Measurements from ENCODE around the gene CARD11. TPM values are rescaled to one million over a fixed set of nuclear protein-coding genes. Genes with fewer than 3 reads are reported as not detected.

The CARD11 gene
- total RNA-seq, 1 donor from 2014 or later = 3.9 TPM

DNA sequence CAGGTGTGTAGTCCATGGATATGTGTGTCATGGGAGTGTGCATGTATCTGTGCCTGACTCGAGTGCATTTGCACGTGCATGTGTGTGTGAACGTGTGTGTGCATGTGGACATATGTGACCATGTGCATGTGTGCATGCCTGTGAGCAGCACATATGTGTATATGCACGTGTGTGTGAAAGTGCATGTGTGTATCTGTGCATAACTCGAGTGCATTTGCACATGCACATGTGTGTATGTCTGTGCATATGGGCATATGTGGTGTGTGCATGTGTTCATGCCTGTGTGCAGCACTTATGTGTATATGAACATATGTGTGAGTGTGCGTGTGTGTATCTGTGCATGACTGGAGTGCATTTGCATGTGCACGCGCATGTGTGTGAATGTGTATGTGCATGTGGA lies 164.3 kb downstream of the CARD11 start:
- ATAC-seq = no peak
- no peak for DNase-seq (ENCODE audit: low spot score)
- intact Hi-C loops (cut with DNase I) = no loop called here

DNA sequence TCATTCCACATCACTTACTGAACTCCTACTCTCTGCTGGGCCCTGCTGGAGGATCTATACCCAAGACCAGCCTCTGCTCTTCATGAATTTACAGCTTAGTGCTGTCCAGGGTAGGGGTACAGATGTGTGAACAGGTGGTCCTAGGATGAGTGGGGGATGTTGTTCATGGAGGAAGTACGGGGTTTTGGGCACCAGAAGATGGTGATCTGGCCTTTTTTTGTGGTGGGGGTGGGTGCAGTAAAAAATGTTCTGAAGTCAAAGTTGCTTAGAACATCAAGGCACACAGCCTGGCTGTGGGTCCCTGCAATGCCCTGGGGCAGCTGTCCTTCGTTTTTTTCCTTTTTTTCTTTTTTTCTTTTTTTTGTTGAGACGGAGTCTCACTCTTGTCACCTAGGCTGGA lies 165.4 kb downstream of the CARD11 start:
- ATAC-seq = no peak
- intact Hi-C loops (cut with DNase I) = no loop called here
- DNase-seq (ENCODE audit: low spot score) = no peak

DNA sequence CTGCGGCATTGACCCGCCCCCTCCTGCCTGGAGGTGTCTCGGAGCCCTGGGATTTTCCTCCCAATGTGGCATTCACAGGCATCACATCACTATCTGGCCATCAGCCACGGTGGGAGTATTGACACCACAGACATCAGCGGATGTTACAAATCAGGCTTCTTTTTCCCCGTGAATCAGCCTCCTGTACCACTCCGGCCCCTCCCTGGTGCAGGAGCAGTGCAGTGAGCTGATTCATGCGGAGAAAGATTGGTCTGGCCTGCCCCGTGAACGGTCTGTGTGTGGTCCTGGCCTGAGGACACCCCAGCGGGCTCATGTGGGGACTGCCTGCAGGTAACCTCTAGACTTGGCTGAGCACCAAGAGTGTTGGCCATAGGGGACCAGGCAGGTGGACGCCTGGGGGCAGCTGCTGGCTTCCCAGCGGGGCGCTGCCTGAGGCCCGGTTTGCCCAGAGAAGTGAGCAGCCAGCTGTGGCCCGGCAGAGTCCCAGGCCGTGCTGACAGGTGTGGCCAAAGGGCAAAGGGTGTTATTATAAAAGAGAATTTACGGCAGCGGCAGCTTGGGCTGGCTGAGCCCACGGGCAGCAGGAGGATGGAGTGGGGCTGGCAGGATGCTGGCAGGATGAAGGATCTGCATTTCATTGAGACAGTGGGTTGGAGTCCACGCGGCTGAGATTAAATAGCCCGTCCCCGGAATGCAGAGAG lies 167.5 kb downstream of the CARD11 start:
- DNase-seq (ENCODE audit: low spot score) (no peak), ATAC-seq (no peak)
- intact Hi-C loops (cut with DNase I) = no loop called here

DNA sequence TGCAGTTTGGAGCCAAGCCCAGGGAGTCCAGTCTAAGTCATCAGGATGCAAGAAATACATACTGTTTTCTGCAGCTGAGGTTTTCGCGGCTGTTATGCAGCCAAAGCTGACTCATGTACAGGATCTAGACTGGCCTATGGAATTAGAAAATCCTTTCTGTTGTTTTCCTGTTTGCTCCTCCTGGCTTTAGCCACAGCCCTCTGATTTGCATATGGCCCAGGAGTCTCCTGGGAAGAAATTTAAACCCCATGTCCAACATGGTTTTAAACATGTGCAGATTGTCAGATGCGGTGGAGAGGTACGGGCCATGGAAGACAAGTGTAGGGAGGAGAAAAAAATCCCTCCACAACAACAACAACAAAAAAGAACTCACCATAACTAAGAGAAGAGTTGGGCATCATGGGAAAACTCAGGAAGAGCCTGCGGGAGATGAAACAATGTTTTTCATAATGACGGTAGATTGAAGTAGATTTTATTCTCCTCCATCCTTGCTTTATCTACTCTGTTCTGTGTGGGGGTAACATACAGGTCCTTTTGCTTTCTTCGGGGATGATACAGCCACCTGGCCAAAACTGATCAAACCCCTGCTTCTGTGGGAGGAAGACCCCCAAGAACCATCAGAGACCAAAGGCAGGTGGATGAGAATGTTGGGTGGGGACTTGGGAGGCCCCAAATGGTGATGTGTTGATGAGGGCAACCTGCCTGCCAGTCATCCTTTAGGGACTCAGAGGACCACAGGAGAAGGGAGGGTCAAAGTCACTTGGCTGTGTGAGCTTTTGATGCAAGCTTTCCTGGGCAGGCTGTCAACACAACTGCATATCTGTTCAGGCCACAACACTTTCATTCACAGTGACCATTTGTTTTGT lies 169.7 kb downstream of the CARD11 start:
- intact Hi-C loops (cut with DNase I) = no loop called here
- DNase-seq (ENCODE audit: low spot score) (no peak), ATAC-seq (no peak)

DNA sequence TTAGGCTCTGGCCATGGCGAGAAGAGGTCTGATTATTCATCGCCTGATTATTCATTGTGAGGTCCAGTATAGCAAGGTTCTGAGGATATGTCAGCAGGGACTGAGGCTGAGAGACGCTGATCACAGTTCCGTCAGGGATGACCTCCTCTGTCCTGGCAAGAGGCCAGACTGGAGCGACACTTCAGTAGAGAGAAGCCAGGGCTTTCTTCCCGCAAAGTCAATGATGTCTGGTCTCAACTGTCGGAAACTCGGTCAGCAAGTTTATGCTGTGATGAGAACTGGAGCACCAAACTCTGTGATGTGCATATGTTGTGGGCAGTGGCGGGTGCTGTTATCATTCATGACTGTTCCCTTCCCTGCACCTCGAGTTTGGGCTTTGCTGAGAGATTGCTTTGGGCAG lies 170.5 kb downstream of the CARD11 start:
- no peak for DNase-seq (ENCODE audit: low spot score)
- no peak for ATAC-seq
- intact Hi-C loops (cut with DNase I) = no loop called here

DNA sequence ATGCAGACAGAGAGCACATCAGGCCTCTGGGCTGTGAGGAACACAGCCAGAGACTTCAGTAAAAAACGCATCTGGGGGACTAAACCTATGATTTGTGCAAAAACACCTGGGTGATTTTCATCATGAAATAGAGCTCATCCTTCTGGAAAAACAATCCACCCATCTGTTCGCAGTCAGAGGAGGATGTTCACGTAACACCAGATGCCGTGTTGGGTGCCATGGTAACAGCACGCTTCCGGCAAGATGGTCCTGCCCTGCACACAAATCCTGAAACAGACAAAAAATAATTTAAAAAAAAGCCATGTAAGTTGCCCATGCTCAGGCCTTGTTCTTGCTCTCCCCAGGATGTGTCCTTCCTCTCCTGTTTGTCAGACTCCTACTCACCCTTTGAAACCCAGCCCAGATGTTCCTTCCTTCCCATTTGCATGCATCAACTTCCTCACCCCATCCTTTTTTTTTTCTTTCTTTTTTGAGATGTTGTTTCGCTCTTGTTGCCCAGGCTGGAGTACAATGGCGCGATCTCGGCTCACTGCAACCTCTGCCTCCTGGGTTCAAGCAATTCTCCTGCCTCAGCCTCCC lies 171.3 kb downstream of the CARD11 start:
- no peak for DNase-seq (ENCODE audit: low spot score)
- no peak for ATAC-seq
- intact Hi-C loops (cut with DNase I) = no loop called here

DNA sequence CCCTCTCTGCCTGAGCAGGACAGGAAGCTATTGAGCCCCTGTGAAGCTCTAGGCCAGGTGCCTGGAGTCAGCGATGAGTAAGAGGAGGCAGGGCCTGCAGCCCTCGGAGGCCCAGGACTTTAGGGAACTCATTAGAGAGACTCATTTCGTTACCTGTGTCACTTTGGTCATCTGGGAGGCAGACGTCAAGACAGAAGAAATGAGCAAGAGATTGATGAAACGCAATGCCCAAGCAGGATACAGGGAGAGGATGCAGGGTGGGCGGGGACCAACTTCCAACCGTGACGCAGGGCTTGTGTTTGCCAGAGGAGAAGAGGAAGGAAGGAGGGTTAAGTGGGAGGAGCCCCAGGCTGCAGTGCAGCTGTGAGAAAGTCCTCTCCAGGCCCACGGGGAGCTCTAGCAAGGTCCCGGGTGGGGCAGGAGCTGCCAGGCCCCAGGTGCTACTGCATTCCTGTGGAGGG lies 173.2 kb downstream of the CARD11 start:
- DNase-seq (ENCODE audit: low spot score) (peak; percentile 74), ATAC-seq (peak; percentile 83)
- intact Hi-C loops (cut with DNase I) = no loop called here

DNA sequence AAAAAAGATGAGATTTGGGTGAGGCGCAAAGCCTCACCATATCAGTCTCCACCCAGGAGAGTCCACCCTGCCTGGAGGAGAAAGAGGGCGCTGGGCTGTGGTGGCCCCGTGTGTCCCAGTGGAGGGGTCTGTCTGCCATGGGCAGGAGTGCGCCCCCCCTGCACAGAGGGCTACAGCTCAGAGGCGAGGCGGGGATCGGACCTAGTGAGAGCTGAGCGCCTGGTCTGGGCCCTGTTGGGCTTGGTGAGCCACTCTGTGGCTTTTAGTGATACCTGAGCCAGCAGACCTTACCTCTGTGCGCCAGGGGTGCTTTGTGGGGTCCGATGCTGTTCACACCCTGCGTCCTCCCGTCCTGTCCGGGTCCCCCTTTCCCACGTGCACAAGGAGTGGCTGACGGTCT lies 173.7 kb downstream of the CARD11 start:
- intact Hi-C loops (cut with DNase I) = no loop called here
- no peak for DNase-seq (ENCODE audit: low spot score)
- no peak for ATAC-seq

DNA sequence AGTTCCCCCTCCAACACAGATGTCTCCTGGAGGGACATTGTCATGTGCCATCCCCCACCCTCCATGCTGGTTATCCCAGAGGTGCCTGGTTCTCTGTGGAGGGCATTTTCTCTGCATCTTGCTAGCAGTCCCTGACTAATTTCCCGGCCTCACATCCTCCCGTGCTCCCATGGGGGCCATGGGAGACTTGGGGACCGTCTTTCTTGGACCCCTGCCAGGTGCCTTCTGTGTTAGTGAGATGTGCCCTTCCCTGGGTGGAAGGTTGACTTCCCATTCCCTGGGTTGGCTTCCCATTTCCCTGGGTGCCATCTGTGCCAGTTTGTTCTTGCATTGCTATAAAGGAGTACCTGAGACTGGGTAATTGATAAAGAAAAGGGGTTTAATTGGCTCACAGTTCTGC lies 177.1 kb downstream of the CARD11 start:
- ATAC-seq (no peak), DNase-seq (ENCODE audit: low spot score) (no peak)
- intact Hi-C loops (cut with DNase I) = no loop called here

DNA sequence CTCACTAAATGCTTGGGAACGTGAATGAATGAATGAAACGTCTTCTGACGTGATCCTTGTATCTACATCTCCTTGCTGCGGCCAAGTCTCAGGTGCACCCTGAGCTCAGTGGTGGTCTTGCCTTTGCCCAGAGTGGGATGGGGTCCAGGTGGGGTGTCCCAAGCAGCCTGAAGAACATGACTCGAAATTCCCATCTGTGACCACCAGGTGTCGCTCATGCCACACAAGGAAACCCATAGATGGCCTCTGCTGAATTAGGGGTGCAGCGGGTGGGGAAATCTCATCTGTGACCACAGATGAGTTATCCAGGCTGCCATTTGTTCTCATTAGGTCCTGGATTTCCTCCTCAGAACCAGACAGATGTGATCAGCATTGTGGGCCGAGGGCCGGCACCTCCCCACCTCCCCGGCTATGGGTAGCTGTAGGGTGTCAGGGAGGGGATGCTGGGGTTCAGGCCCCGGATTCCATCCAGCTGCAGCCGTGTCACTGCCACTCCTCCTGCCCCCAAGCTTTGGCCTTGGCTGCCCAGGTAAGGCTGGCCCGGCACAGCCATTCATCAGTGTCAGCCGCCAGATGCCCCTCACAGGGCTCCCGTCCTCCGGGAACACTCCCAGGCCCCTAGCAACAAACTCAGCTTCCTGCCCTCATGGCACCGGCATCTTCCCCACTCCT lies 178.5 kb downstream of the CARD11 start:
- DNase-seq (ENCODE audit: low spot score) = peak; percentile 80
- intact Hi-C loops (cut with DNase I) = no loop called here
- peak; percentile 55 for ATAC-seq

DNA sequence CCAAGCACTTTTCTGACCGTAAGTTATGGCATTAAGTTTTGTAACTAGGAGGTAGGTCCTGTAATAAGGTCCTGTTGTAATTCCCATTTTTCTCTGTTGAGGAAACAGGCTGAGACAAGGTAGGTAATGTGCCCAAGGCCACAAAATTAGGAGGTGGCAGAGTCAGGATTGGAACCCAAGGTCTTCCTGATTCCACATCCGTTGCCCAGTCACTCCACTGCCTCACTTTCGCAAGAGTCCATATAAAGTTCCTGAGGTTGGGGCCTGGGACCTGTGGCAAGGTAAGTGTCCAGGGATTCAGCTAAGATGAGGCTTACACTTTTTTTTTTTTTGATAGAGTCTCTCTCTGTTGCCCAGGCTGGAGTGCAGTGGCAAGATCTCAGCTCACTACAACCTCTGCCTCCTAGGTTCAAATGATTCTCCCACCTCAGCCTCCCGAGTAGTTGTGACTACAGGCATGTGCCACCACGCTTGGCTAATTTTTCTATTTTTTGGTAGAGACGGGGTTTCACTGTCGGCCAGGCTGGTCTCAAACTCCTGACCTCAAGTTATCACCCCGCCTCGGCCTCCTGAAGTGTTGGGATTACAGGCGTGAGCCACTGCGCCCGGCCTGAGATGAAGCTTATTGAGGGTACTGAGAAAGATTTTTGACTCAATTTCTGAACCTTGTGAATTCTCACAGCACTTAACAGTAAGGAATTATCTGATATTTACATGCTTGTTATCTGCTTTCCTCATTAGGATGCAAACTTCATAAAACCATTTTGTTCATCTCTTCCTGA lies 179.3 kb downstream of the CARD11 start:
- ATAC-seq (peak; percentile 7), DNase-seq (ENCODE audit: low spot score) (no peak)
- intact Hi-C loops (cut with DNase I) = no loop called here

DNA sequence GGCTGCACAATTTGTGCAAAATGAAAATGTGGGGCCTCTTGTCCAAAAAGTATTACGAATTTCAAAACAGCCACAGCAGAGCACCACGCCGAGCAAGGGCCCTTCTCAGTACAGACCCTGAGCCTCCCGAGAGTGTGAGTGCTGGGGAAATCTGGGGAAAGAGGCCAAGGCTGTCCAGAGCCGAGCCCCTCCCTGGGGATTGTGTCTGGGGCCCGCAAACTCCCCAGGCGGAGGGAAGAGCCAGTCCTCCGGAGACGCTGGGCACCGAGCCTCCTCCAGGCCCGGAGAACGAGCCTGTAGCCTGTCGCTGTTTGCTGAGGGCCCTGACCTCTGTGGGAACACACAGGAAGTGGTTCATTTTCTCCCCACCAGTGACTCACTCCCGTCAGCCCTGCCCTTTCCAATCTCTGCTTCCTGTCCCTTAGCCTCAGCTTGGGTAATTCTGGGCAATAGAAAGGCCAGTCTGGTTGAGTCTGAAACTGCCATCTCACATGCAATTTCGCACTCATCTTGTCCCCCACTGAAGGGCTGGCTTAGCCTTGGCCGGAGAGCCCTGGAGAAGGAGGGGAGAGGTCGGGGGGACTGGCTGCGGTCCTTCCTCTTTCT lies 180.1 kb downstream of the CARD11 start:
- DNase-seq (ENCODE audit: low spot score) (peak; percentile 83), ATAC-seq (peak; percentile 97)
- intact Hi-C loops (cut with DNase I) = no loop called here

DNA sequence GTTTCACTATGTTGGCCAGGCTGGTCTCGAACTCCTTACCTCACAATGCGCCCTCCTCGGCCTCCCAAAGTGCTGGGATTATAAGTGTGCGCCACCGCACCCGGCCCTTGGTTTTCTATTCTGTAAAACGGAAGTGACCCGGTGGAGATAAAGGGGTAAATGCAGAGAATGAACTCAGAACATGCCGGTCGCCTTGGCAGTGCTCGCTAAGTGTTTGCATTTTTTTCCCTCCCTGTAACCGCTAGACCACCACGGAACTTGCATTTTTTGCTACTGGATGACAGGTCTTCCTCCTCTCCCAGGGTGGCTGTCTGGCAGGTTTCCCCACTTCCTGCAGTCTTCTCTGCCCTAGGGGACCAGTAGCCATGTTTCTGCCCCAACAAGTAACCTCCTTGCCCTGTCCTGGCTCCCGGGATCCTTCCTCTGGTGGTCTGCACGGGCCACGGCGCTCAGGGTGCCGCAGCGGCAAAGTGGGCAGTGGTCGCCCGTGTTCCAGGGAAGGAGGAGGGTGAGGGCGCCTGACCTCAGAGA lies 180.8 kb downstream of the CARD11 start:
- peak; percentile 12 for ATAC-seq
- intact Hi-C loops (cut with DNase I) = no loop called here
- DNase-seq (ENCODE audit: low spot score) = no peak

DNA sequence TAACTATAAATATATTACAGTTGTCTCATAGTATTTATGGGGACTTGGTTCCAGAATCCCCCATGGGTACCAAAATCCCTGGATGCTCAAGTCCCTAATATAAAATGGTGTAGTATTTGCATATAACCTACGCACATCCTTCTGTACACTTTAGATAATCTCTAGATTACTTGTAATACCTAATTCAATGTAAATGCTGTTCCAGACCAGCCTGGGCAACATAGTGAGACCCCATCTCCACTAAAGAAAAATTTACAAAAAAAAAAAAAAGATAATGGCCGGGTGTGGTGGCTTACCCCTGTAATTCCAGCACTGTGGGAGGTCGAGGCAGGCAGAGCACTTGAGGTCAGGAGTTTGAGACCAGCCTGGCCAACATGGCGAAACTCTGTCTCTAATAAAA lies 182.2 kb downstream of the CARD11 start:
- ATAC-seq (no peak), DNase-seq (ENCODE audit: low spot score) (no peak)
- intact Hi-C loops (cut with DNase I) = no loop called here

DNA sequence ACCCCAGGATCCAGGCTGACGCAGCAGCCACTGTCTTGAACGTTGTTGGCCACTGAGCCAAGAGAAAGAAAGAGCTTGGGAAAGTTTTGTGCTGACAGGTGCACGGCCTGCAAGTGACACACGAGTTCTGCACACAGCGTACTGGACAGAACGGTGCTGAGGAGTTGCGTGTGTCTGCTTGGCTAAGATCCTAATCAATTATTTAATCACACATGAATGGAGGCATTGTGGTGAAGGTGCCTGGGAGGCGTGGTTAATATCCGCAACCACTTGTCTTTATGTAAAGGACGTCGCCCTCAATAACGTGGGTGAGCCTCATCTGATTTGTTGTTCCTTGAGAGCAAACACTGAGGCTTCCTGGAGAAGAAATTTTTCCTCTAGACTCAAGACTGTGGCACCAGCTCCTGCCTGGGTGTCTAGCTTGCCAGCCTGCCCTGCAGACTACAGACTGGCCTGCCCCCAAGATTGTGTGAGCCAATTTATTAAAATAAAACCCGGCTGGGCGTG lies 183.0 kb downstream of the CARD11 start:
- intact Hi-C loops (cut with DNase I) = no loop called here
- ATAC-seq (no peak), DNase-seq (ENCODE audit: low spot score) (no peak)

DNA sequence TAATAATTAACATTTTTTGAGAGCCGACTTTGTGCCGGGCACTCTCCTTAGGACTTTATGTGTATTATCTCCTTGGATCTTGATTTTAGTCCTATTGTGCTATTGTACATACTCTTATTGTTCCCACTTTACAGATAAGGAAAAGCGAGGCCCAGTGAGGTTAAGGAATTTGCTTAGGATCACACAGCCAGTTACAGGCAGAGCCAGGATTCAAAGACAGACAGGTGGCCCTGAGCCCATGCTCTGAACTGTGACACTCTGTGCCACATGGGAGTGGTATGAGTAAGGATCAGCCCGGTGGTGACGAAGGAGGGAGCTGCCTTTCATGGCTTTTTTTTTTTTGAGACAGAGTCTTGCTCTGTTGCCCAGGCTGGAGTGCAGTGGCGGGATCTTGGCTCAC lies 183.7 kb downstream of the CARD11 start:
- intact Hi-C loops (cut with DNase I) = no loop called here
- DNase-seq (ENCODE audit: low spot score) (no peak), ATAC-seq (no peak)

DNA sequence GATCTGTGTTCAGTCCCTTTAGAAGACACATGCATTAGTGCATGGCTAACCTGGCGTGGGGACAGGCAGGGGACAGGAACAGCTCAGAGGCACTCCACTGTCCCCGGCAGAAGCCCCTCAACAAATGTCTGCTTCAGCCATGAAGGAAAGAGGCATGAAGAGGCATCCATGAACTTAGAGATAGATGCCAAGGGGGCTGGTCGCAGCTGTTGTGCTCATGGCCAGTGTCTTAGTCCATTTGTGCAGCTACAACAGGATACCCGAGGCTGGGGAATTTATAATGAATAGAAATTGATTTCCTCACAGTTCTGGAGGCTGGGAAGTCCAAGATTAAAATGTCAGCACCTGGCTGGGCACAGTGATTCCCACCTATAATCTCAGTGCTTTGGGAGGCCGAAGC lies 185.0 kb downstream of the CARD11 start:
- ATAC-seq (no peak), DNase-seq (ENCODE audit: low spot score) (no peak)
- intact Hi-C loops (cut with DNase I) = no loop called here
